H1 (cell line): ENCODE results near the gene IL1RAPL1. TPM values are rescaled to one million over a fixed set of nuclear protein-coding genes. Genes with fewer than 3 reads are reported as not detected.

Source experiments
- CTCF ChIA-PET: fragments of 300-600 bp; sonication (Branson Sonifier 250); formaldehyde crosslinking; loops from one replicate; lab custom pipeline; 2021; ENCODE audit not compliant: partially characterized antibody; lab: Charles Lee
- POLR2A ChIA-PET: fragments of 300-600 bp; sonication (Branson Sonifier 250); formaldehyde crosslinking; loops from one replicate; lab custom pipeline; 2021; ENCODE audit warnings: inconsistent platforms; ENCODE audit not compliant: partially characterized antibody; lab: Charles Lee
- DNase-seq, 2 experiments: peaks; one replicate each; pipeline versions ENCODE4 v3.0.0 to v3.0.0-alpha.2; 2010 to 2022; ENCODE audit warnings: low spot score in 2 of 2, low read depth in 1 of 2, mixed read lengths in 1 of 2
- FAIRE-seq: peaks from 2 replicates; lab custom pipeline; 2011; peaks lifted over from hg19 to GRCh38; lab: Jason Lieb, UNC
- H2AFZ ChIP-seq: 2 replicates; pipeline ENCODE4 v1.8.1; 2012; ENCODE audit warnings: low read length, inconsistent platforms
- H2AK5ac ChIP-seq: 2 replicates; pipeline ENCODE4 v1.6.1; 2013; ENCODE audit warnings: low read depth, low read length
- H2BK120ac ChIP-seq: replicated peaks from 2 replicates; pipeline ENCODE3; 2013; ENCODE audit warnings: low read depth, low read length, inconsistent platforms
- H2BK12ac ChIP-seq: 2 replicates; pipeline ENCODE4 v1.6.1; 2013; ENCODE audit warnings: low read depth, low read length
- H2BK15ac ChIP-seq: 2 replicates; pipeline ENCODE4 v1.6.1; 2013; ENCODE audit warnings: low read length
- H2BK20ac ChIP-seq: 2 replicates; pipeline ENCODE4 v1.6.1; 2013; ENCODE audit warnings: low read length
- H2BK5ac ChIP-seq: 2 replicates; pipeline ENCODE4 v1.6.1; 2013; ENCODE audit warnings: low read depth, low read length
- H3K14ac ChIP-seq: 2 replicates; pipeline ENCODE4 v1.6.1; 2013; ENCODE audit warnings: inconsistent platforms; ENCODE audit not compliant: insufficient read length
- H3K18ac ChIP-seq: 2 replicates; pipeline ENCODE4 v1.6.1; 2013; ENCODE audit warnings: low read length; ENCODE audit errors: extremely low read depth
- H3K23ac ChIP-seq: 2 replicates; pipeline ENCODE4 v1.6.1; 2013; ENCODE audit warnings: inconsistent platforms; ENCODE audit not compliant: insufficient read length
- H3K23me2 ChIP-seq: 2 replicates; pipeline ENCODE4 v1.6.1; 2013; ENCODE audit warnings: low read depth, low read length
- H3K27ac ChIP-seq: 2 replicates; pipeline ENCODE4 v1.6.1; 2011; ENCODE audit warnings: low read depth, low read length, inconsistent platforms
- H3K27me3 ChIP-seq, 4 experiments: replicated peaks in 1 of 4; 1 replicate in 1 of 4; 2 replicates in 3 of 4; pipeline versions ENCODE4 v1.6.1 to v1.8.1; 2011 to 2013; ENCODE audit warnings: low read length in 3 of 4, mild to moderate bottlenecking in 3 of 4, inconsistent platforms in 2 of 4, mixed read lengths in 2 of 4, moderate library complexity in 1 of 4; ENCODE audit not compliant: control insufficient read depth in 3 of 4, insufficient read depth in 3 of 4; ENCODE audit errors: extremely low read depth in 1 of 4
- H3K36me3 ChIP-seq, 4 experiments: 2 replicates each; pipeline versions ENCODE4 v1.6.1 to v1.8.1; 2011 to 2013; ENCODE audit warnings: mild to moderate bottlenecking in 4 of 4, low read length in 3 of 4, moderate library complexity in 2 of 4, control low read depth in 1 of 4, inconsistent platforms in 1 of 4; ENCODE audit not compliant: insufficient read depth in 4 of 4, control insufficient read depth in 2 of 4
- H3K4ac ChIP-seq: replicated peaks from 2 replicates; pipeline ENCODE3; 2013; ENCODE audit warnings: low read length, low read depth, mixed read lengths, inconsistent platforms; ENCODE audit not compliant: insufficient read length
- H3K4me1 ChIP-seq, 4 experiments: replicated peaks in 1 of 4; 1 replicate in 1 of 4; 2 replicates in 3 of 4; pipeline versions ENCODE4 v1.6.1 to v1.8.1; 2011 to 2013; ENCODE audit warnings: low read length in 3 of 4, inconsistent platforms in 2 of 4, mixed read lengths in 1 of 4; ENCODE audit not compliant: insufficient read depth in 4 of 4, control insufficient read depth in 3 of 4
- H3K4me2 ChIP-seq, 2 experiments: 2 replicates each; pipeline versions ENCODE4 v1.6.1 to v1.8.1; 2011 to 2013; ENCODE audit warnings: low read depth in 2 of 2, low read length in 2 of 2, control low read depth in 1 of 2, inconsistent platforms in 1 of 2, mild to moderate bottlenecking in 1 of 2; ENCODE audit not compliant: insufficient read depth in 1 of 2
- H3K4me3 ChIP-seq, 4 experiments: fragments of 200-600, 300-600 bp in 1 of 4; sonication (generic), shearing (Covaris generic), sonication (Bioruptor Twin) in 1 of 4; 2 replicates each; pipeline versions ENCODE4 v1.5.1 to v1.8.1; 2011 to 2016; ENCODE audit warnings: low read length in 4 of 4, low read depth in 3 of 4, control low read depth in 2 of 4, inconsistent platforms in 2 of 4, mild to moderate bottlenecking in 2 of 4, mixed read lengths in 1 of 4, moderate library complexity in 1 of 4; ENCODE audit not compliant: insufficient read depth in 2 of 4; ENCODE audit errors: extremely low read depth in 1 of 4
- H3K56ac ChIP-seq: replicated peaks from 2 replicates; pipeline ENCODE3; 2013; ENCODE audit warnings: low read depth, mild to moderate bottlenecking, mixed read lengths, low read length, inconsistent platforms; ENCODE audit not compliant: insufficient read length
- H3K79me1 ChIP-seq: 2 replicates; pipeline ENCODE4 v1.6.1; 2013; ENCODE audit warnings: low read depth, low read length, control low read depth
- H3K79me2 ChIP-seq, 2 experiments: 2 replicates each; pipeline versions ENCODE4 v1.6.1 to v1.8.1; 2012 to 2013; ENCODE audit warnings: low read length in 2 of 2, mild to moderate bottlenecking in 2 of 2, inconsistent platforms in 1 of 2; ENCODE audit not compliant: insufficient read depth in 2 of 2, control insufficient read depth in 1 of 2
- H3K9ac ChIP-seq, 4 experiments: replicated peaks in 1 of 4; 1 replicate in 1 of 4; 2 replicates in 3 of 4; pipeline versions ENCODE4 v1.6.1 to v1.8.1; 2011 to 2013; ENCODE audit warnings: low read depth in 3 of 4, low read length in 3 of 4, control low read depth in 2 of 4, mild to moderate bottlenecking in 2 of 4, moderate library complexity in 2 of 4, inconsistent platforms in 1 of 4; ENCODE audit errors: extremely low read depth in 1 of 4
- H3K9me3 ChIP-seq, 2 experiments: 2 replicates each; pipeline versions ENCODE4 v1.6.1 to v1.8.1; 2012 to 2013; ENCODE audit warnings: mild to moderate bottlenecking in 2 of 2, moderate library complexity in 2 of 2, control low read depth in 1 of 2, inconsistent platforms in 1 of 2, low read depth in 1 of 2, low read length in 1 of 2, mixed read lengths in 1 of 2; ENCODE audit not compliant: insufficient read depth in 2 of 2
- H4K20me1 ChIP-seq, 2 experiments: replicated peaks in 1 of 2; 2 replicates each; pipeline versions ENCODE3 to v1.8.1; 2011 to 2013; ENCODE audit warnings: inconsistent platforms in 2 of 2, low read length in 2 of 2, mild to moderate bottlenecking in 1 of 2; ENCODE audit not compliant: insufficient read depth in 2 of 2, control insufficient read depth in 1 of 2
- H4K5ac ChIP-seq: 2 replicates; pipeline ENCODE4 v1.6.1; 2013; ENCODE audit warnings: low read length, low read depth, mixed read lengths, inconsistent platforms; ENCODE audit not compliant: insufficient read length
- H4K8ac ChIP-seq: 2 replicates; pipeline ENCODE4 v1.8.0; 2013; ENCODE audit warnings: mild to moderate bottlenecking, moderate library complexity, low read length, inconsistent platforms; ENCODE audit not compliant: insufficient read depth; ENCODE audit errors: extremely low read depth
- H4K91ac ChIP-seq: replicated peaks from 2 replicates; pipeline ENCODE3; 2013; ENCODE audit warnings: low read length, mixed read lengths, inconsistent platforms; ENCODE audit not compliant: insufficient read length
- BACH1 ChIP-seq: IDR thresholded peaks from 2 replicates; pipeline ENCODE4 v1.6.1; 2012; ENCODE audit warnings: low read length, improper control_type of control experiment
- BCL11A ChIP-seq, 2 experiments: IDR thresholded peaks; one replicate each; pipeline ENCODE4 v1.6.1; 2011; ENCODE audit warnings: low read depth in 2 of 2, low read length in 2 of 2, mild to moderate bottlenecking in 2 of 2
- CBX5 ChIP-seq: fragments of 300-800, 300-1000 bp; sonication (generic); IDR thresholded peaks from 2 replicates; pipeline ENCODE4 v1.7.1; 2016; ENCODE audit warnings: antibody characterized with exemption, low read length, low read depth
- EP300 ChIP-seq, 2 experiments: IDR thresholded peaks; 1 replicate in 1 of 2; 2 replicates in 1 of 2; pipeline ENCODE4 v1.6.1; 2011 to 2012; ENCODE audit warnings: low read depth in 2 of 2, low read length in 2 of 2, mild to moderate bottlenecking in 2 of 2, borderline replicate concordance in 1 of 2, inconsistent platforms in 1 of 2, moderate library complexity in 1 of 2
- HDAC2 ChIP-seq, 2 experiments: fragments of 300-600 bp in 1 of 2; sonication (generic) in 1 of 2; IDR thresholded peaks; 2 replicates each; pipeline ENCODE4 v1.6.1; 2011 to 2012; ENCODE audit warnings: low read depth in 2 of 2, low read length in 2 of 2, mild to moderate bottlenecking in 2 of 2, moderate library complexity in 2 of 2, borderline replicate concordance in 1 of 2, inconsistent platforms in 1 of 2
- PHF8 ChIP-seq: fragments of 200-600 bp; sonication (generic); conservative IDR thresholded peaks from 2 replicates; pipeline ENCODE4 v1.7.1; 2012; ENCODE audit warnings: low read depth, mild to moderate bottlenecking, inconsistent platforms, low read length, moderate library complexity
- RNF2 ChIP-seq: fragments of 200-900, 300-1000 bp; sonication (generic); IDR thresholded peaks from 2 replicates; pipeline ENCODE4 v1.7.1; 2016; ENCODE audit warnings: borderline replicate concordance, low read depth, mild to moderate bottlenecking, antibody characterized with exemption, low read length; ENCODE audit not compliant: poor library complexity, severe bottlenecking; ENCODE audit errors: missing control alignments
- SAP30 ChIP-seq: fragments of 300-600 bp; sonication (generic); IDR thresholded peaks from 2 replicates; pipeline ENCODE4 v1.7.1; 2012; ENCODE audit warnings: low read length, moderate library complexity, mild to moderate bottlenecking, inconsistent platforms; ENCODE audit not compliant: insufficient read depth, insufficient replicate concordance
- polyA plus RNA-seq, 7 experiments: library from polyadenylated mRNA; depleted of rRNA in 3 of 7; stranded (reverse) in 5 of 7; unstranded in 2 of 7; fragments of >200 nt in 5 of 7; fragments of 200-250 nt in 2 of 7; gene quantifications; 1 replicate in 5 of 7; 2 replicates in 1 of 7; 4 replicates in 1 of 7; pipeline versions ENCODE4 v1.2.1 to v1.2.3, GENCODE V29; 2011 to 2013; ENCODE audit warnings: missing spikeins in 2 of 7, mixed read lengths in 2 of 7
- total RNA-seq: library from RNA; stranded (reverse); fragmentation: NEBNext Ultra II Directional; extraction: Animal tissue kit (Norgen Biotek cat#: 25700); gene quantifications from 2 replicates; pipeline ENCODE4 v1.2.1, GENCODE V29; 2021
- TF ChIP-seq, protein P1 (sequence below): IDR thresholded peaks from 2 replicates; pipeline ENCODE4 v1.6.1; 2012; ENCODE audit warnings: inconsistent platforms

The IL1RAPL1 gene
- total and polyA plus RNA-seq, 2 of the 8 experiments (the other 6 are each of a cell fraction or from before 2014, with no cell fraction given) = 0.11 to 0.35 TPM

DNA sequence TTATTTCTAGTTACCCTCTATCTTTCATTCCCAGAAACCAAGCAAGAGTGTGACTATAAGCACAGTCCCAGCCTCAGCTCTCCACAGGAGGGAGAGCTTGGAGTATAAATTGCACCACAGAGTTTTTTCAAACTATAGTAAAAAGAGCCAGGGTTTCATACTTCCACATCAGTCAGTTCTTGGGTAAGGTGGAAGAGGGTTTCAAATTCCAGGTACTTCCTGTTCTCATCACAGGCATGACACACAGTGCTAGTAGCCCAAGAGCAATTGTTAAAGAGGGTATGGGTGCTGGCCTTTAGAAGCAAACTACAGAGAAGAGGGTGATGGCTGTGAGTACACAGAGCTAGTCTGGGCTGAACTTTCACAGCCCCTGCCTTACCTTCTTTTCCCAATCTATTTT is 5.7 kb upstream of the IL1RAPL1 start:
- Histone ChIP-seq H3K79me2 (no peaks in the 10 kb centered on the region), H4K5ac (no peak overlapping the region), H3K56ac (no peak overlapping the region), H2BK120ac (no peak overlapping the region), H2BK15ac (no peak overlapping the region), H2BK20ac (no peak overlapping the region), H3K23ac (no peak overlapping the region), H3K36me3 (no peaks in the 10 kb centered on the region), H3K4me3 (no peak overlapping the region), H3K4me2 (no peak overlapping the region), H4K91ac (no peak overlapping the region), H2BK5ac (no peak overlapping the region), H3K9me3 (no peaks in the 10 kb centered on the region), H3K4ac (no peak overlapping the region), H4K8ac (no peak overlapping the region), H3K27ac (no peak overlapping the region), H2AK5ac (no peak overlapping the region), H3K14ac (no peak overlapping the region), H3K4me1 (peaks cover 0 to 5% (median 0%) of the 10 kb centered on the region in 4 experiments; a peak in 3 of 7 replicates), H3K18ac (no peak overlapping the region), H2BK12ac (no peak overlapping the region), H3K23me2 (no peaks in the 10 kb centered on the region), H3K27me3 (no peaks in the 10 kb centered on the region), H3K79me1 (no peaks in the 10 kb centered on the region), H3K9ac (no peak overlapping the region), H2AFZ (no peak overlapping the region), H4K20me1 (no peaks in the 10 kb centered on the region)
- TF ChIP-seq EP300 (IDR thresholded peaks at IDR 0.05; ENCODE audit: borderline replicate concordance in 1 of 2, low read depth in 2 of 2, low read length in 2 of 2) (no peak), SAP30 (no peak), CBX5 (no peak), RNF2 (no peak), HDAC2 (IDR thresholded peaks at IDR 0.05; ENCODE audit: borderline replicate concordance in 1 of 2, low read depth in 2 of 2, low read length in 2 of 2) (no peak), PHF8 (no peak), BCL11A (IDR thresholded peaks at IDR 0.05; ENCODE audit: low read depth in 2 of 2, low read length in 2 of 2) (no peak), BACH1 (no peak)
- TF ChIP-seq, protein P1, sequence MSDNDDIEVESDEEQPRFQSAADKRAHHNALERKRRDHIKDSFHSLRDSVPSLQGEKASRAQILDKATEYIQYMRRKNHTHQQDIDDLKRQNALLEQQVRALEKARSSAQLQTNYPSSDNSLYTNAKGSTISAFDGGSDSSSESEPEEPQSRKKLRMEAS = no peak
- CTCF ChIA-PET = no interaction called here
- POLR2A ChIA-PET = no interaction called here
- no peak for FAIRE-seq
- DNase-seq = no peak
